GM19193 (cell line): ENCODE measurements around the gene CETP.

ENCODE experiments used
- POLR2A ChIP-seq: IDR thresholded peaks from 4 replicates; pipeline ENCODE4 v1.6.1; 2011; ENCODE audit not compliant: insufficient read depth, insufficient read length; ENCODE audit errors: extremely low read depth

The CETP gene

DNA sequence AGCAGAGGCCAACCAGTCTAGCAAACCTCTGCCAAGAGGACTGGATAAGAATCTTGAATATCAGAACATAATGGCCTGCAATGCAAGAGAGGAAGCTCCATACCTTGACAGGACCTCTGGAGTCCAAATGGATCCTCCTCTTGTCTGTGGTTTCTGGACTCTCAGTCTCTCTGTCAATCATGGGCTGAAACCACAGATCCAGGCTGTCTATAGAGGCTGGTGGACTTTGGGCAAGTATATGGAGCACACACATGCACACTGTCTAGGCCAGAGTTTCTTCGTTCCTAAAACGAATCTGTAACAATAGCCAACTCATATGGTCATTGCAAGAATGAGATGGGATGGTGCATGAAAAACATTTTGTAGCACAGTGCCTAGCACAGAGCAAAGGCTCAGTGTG is 65.3 kb downstream of the CETP start:
- TF ChIP-seq POLR2A: no peak

DNA sequence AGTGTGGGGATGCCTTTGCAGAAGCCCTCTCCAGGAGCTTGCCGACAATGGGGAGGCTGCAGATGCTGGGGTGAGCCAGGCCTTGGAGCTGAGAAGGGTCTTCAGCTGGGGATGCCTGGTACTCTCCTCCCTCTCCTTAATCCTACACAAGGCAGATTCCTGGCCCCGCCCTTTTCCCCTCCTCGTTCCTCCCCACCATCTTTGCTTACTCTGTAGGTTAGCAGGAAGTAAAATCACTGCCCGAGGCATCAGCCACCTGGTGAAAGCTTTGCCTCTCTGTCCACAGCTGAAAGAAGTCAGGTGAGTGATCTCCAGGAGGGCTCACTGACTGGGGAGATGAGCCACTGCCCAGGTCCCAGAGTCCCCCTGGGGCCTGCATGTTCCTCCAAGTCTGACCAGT is 66.3 kb downstream of the CETP start:
- no peak for TF ChIP-seq POLR2A

DNA sequence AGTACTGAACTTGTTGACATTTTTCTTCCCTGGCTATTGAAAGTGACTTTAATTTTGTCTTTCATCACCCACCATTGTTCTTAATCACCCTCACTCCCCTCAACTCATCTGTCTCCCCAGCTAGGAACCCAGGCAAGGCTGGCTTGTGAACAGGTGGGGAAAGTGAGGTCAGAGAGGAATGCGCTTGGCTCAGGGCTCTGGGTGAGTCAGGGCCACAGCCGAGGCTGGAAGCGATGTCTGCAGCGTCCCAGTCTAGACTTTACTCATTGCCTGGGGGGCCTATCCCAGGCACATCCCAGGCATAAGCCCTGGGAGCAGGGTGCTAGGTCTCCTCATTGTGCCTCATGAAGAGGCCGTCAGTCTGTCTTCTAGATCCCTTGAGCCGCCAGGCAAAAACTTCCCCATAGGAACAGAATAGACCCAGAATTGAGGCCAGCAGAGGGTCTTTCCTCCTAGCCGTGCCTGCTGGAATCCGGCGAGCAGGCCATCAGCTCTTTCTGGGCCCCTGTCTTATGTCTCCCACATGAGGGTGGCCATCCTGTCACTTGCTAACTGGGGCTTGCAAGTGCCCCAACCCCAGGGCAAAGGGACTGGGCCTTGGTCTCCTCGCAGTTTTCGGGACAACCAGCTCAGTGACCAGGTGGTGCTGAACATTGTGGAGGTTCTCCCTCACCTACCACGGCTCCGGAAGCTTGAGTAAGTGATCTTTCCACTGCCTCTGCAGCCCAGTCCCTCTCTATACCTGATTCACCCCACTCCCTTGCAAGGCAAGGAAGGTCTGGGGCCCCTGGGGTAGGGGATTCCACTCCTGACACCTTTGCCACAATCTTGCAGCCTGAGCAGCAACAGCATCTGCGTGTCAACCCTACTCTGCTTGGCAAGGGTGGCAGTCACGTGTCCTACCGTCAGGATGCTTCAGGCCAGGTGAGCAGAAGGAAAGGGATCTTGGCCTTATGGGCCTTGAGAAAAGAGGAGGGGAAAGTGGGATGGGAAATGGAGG is 67.7 kb downstream of the CETP start:
- no peak for TF ChIP-seq POLR2A

GRCh38 chr16:57030346-57030902 is 68.7 kb downstream of the CETP start:
- TF ChIP-seq POLR2A: no peak

DNA sequence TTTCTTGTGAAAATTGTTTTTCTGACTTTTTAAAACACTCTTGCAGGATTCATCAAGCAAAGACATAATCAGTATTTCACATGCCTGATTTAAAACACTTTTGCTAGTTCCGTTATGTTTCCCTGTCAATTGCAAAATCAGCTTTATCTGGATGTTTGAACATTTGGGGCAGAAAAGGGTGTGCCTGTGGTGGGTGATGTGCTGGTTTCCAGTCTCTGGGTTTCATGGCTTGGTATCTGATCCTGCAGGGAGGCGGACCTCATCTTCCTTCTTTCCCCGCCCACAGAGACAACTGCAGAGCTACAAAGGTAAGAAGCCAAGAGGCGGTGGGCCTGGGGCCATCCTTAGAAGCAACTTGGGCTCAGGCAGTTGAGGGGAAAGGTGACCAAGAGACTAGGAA is 69.4 kb downstream of the CETP start:
- no peak for TF ChIP-seq POLR2A

- no peak for TF ChIP-seq POLR2A
Measured at GRCh38 chr16:57032346-57032745, 70.6 kb downstream of the CETP start.

- TF ChIP-seq POLR2A: no peak
Measured at GRCh38 chr16:57032931-57033330, 71.2 kb downstream of the CETP start.
